AG09309 (cell line): ENCODE measurements around the gene MRPS15.

Source experiments
- DNase-seq: peaks from one replicate; pipeline ENCODE4 v3.0.0-alpha.2; 2010; ENCODE audit warnings: low read depth
- H3K4me3 ChIP-seq: 2 replicates; pipeline ENCODE4 v1.5.1; 2011; ENCODE audit warnings: mild to moderate bottlenecking, low read depth, low read length, moderate library complexity; ENCODE audit not compliant: control insufficient read depth
- TF ChIP-seq, protein P1 (sequence below): IDR thresholded peaks from 2 replicates; pipeline ENCODE4 v1.5.1; 2011; ENCODE audit warnings: mild to moderate bottlenecking, low read depth, low read length, inconsistent platforms; ENCODE audit not compliant: insufficient read depth, control insufficient read depth; ENCODE audit errors: missing control alignments

Gene MRPS15

DNA sequence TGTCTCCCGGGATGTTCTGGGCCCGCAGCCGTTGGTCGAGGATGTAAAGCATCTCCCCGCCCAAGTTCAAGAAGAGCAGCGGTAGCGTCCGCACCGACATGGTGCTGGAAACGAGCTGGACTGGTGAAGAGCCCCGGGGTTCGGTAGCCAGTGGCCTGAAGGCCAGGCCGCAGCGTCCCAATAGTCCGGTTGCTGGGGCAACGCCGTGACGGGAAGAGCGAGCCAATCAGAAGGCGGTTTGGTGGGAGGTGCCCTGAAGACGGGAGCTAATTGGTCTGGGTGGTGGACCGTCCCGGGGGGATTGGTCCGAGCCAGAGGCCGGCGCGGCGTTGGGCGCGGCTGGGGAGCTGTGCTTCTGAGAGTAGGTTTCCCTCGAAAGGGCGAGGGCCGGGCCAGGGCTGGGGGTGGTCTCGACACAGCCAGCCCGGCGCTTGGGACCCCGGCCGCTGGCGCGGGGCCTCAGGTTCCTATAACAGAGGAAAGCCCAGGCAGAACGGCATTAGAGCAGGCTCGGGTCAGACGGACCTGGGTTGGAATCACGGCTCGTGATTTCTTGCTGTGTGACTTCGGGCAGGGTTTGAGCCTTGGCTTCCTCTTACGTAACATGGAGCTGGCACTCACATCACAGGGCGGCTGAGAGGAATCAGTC, 13.8 kb downstream of the MRPS15 start, which contains the start of gene OSCP1:
Gene OSCP1, minus strand, starts transcription at position 182 of the 649 bp plus-strand sequence. Its CDS starts 82 bp downstream, at position 100.
- peak within 1 kb of the TSS; percentile 49 for H3K4me3 ChIP-seq
- DNase-seq: peak; percentile 84
- TF ChIP-seq, protein P1, sequence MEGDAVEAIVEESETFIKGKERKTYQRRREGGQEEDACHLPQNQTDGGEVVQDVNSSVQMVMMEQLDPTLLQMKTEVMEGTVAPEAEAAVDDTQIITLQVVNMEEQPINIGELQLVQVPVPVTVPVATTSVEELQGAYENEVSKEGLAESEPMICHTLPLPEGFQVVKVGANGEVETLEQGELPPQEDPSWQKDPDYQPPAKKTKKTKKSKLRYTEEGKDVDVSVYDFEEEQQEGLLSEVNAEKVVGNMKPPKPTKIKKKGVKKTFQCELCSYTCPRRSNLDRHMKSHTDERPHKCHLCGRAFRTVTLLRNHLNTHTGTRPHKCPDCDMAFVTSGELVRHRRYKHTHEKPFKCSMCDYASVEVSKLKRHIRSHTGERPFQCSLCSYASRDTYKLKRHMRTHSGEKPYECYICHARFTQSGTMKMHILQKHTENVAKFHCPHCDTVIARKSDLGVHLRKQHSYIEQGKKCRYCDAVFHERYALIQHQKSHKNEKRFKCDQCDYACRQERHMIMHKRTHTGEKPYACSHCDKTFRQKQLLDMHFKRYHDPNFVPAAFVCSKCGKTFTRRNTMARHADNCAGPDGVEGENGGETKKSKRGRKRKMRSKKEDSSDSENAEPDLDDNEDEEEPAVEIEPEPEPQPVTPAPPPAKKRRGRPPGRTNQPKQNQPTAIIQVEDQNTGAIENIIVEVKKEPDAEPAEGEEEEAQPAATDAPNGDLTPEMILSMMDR: no peak

- H3K4me3 ChIP-seq: no peak overlapping the region
- TF ChIP-seq, protein P1: no peak
- no peak for DNase-seq
These were observed 15.6 kb downstream of the MRPS15 start for GRCh38 chr1:36448530-36449056.

GRCh38 chr1:36447450-36447849, 16.7 kb downstream of the MRPS15 start:
- no peak for DNase-seq
- no peak overlapping the region for H3K4me3 ChIP-seq
- TF ChIP-seq, protein P1: no peak

DNA sequence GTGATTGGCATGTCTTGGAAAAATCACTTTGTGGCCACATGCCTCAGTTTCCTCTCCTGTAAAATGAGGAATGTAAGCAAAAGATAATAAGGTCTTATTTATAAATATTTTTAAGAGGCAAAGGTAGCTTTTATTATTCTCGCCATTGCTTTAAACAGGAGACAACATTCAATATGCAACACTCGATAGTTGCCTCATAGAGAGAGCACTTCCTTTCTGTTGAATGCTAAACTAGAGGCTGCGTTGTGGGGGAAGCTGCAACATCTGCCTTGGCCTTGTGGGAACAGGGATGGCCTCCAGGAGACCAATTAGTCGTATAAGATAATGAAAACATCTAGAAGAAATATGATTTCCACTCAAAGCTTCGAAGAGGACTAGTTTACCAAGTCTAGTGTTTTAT, 17.4 kb downstream of the MRPS15 start:
- no peak overlapping the region for H3K4me3 ChIP-seq
- TF ChIP-seq, protein P1: no peak
- no peak for DNase-seq

DNA sequence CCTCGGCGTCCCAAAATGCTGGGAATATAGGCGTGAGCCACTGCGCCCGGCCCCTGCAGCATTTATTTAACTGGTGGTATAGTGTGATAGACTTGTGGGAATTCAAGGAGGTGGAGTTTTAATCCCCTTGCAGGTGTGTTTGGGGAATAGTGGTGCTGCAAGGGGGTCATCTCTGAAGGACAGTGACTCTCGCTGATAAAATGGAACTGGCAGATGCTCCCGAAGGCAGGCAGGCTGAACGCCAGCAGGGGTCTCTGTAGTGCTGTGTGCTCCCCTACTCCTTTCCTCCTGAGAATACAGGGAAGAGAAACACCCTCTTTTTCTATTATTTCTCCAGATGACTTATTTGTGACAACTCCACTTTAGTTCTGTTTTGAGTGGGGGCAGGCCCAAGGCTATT, 17.9 kb downstream of the MRPS15 start:
- TF ChIP-seq, protein P1: no peak
- H3K4me3 ChIP-seq: no peak overlapping the region
- no peak for DNase-seq

- no peak overlapping the region for H3K4me3 ChIP-seq
- no peak for DNase-seq
- TF ChIP-seq, protein P1: no peak
These were observed 20.9 kb downstream of the MRPS15 start for GRCh38 chr1:36443297-36443696.
